ENCODE measurements around the gene TPX2.
"Not testable (repeated sequence)": the region's sequence is repeated elsewhere in the genome, so short reads cannot be mapped to it uniquely, and the experiment has no call there.

TPX2 gene

GRCh38 chr20:31827059-31827458 lies 88.0 kb downstream of the TPX2 start:
- TF ChIP-seq ZNF565 (CRISPR knock-in tag; conservative IDR thresholded peaks at IDR 0.05; ENCODE audit: low read depth) (no peak), TCF4 (CRISPR knock-in tag; IDR thresholded peaks at IDR 0.05; ENCODE audit: borderline replicate concordance) (no peak), ISL1 (CRISPR knock-in tag; IDR thresholded peaks at IDR 0.05) (no peak), ZNF70 (CRISPR knock-in tag; IDR thresholded peaks at IDR 0.05) (no peak), ZFP3 (CRISPR knock-in tag; IDR thresholded peaks at IDR 0.05) (no peak), ZNF8 (CRISPR knock-in tag; IDR thresholded peaks at IDR 0.05) (no peak), ZFP30 (CRISPR knock-in tag; IDR thresholded peaks at IDR 0.05) (no peak), PPARA (CRISPR knock-in tag; IDR thresholded peaks at IDR 0.05; ENCODE audit: borderline replicate concordance) (no peak), GLIS3 (CRISPR knock-in tag; IDR thresholded peaks at IDR 0.05) (no peak), ZC3H10 (CRISPR knock-in tag; IDR thresholded peaks at IDR 0.05) (no peak), BACH2 (CRISPR knock-in tag; IDR thresholded peaks at IDR 0.05; ENCODE audit: borderline replicate concordance) (no peak), POU6F1 (CRISPR knock-in tag; IDR thresholded peaks at IDR 0.05; ENCODE audit: borderline replicate concordance, low read depth) (no peak), CSDC2 (CRISPR knock-in tag; IDR thresholded peaks at IDR 0.05) (no peak), PATZ1 (CRISPR knock-in tag; IDR thresholded peaks at IDR 0.05; ENCODE audit: borderline replicate concordance) (no peak)
- TF ChIP-seq, protein P1, sequence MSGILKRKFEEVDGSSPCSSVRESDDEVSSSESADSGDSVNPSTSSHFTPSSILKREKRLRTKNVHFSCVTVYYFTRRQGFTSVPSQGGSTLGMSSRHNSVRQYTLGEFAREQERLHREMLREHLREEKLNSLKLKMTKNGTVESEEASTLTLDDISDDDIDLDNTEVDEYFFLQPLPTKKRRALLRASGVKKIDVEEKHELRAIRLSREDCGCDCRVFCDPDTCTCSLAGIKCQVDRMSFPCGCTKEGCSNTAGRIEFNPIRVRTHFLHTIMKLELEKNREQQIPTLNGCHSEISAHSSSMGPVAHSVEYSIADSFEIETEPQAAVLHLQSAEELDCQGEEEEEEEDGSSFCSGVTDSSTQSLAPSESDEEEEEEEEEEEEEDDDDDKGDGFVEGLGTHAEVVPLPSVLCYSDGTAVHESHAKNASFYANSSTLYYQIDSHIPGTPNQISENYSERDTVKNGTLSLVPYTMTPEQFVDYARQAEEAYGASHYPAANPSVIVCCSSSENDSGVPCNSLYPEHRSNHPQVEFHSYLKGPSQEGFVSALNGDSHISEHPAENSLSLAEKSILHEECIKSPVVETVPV (CRISPR knock-in tag; IDR thresholded peaks at IDR 0.05): no peak
- TF ChIP-seq, protein P2, sequence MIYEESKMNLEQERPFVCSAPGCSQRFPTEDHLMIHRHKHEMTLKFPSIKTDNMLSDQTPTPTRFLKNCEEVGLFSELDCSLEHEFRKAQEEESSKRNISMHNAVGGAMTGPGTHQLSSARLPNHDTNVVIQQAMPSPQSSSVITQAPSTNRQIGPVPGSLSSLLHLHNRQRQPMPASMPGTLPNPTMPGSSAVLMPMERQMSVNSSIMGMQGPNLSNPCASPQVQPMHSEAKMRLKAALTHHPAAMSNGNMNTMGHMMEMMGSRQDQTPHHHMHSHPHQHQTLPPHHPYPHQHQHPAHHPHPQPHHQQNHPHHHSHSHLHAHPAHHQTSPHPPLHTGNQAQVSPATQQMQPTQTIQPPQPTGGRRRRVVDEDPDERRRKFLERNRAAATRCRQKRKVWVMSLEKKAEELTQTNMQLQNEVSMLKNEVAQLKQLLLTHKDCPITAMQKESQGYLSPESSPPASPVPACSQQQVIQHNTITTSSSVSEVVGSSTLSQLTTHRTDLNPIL (CRISPR knock-in tag; IDR thresholded peaks at IDR 0.05; ENCODE audit: low read depth): no peak
- ATAC-seq: no peak

- not testable (repeated sequence) for ATAC-seq
Observed at GRCh38 chr20:31828016-31828415, 88.9 kb downstream of the TPX2 start.

DNA sequence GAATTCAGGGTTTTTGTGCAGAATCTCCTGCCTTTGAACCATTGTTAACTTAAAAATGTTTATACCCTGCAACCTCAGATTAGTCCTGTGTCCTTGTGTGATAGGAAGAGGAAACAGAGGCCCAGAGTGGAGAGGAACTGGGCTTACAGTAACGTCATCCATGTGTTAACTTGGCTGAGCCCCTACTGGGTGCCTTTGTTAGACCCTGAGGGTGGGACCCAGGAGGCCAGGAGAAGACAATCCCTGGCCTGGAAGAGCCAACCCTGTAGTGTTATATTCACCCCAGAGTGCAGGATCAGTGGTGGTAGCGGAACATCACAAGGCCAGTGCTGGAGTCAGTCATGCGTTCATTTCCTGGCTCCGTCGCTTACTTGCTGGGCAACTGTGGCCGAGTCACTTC lies 90.6 kb downstream of the TPX2 start:
- TF ChIP-seq TSHZ2 (CRISPR knock-in tag; IDR thresholded peaks at IDR 0.05): no peak
- no peak for TF ChIP-seq PPARA (CRISPR knock-in tag; IDR thresholded peaks at IDR 0.05; ENCODE audit: borderline replicate concordance)
- no peak for TF ChIP-seq OSR1 (CRISPR knock-in tag; IDR thresholded peaks at IDR 0.05)
- no peak for TF ChIP-seq RARB (CRISPR knock-in tag; IDR thresholded peaks at IDR 0.05)
- TF ChIP-seq ZNF70 (CRISPR knock-in tag; IDR thresholded peaks at IDR 0.05): no peak
- TF ChIP-seq ARNTL (CRISPR knock-in tag; IDR thresholded peaks at IDR 0.05; ENCODE audit: borderline replicate concordance, low read depth): no peak
- TF ChIP-seq ZFP30 (CRISPR knock-in tag; IDR thresholded peaks at IDR 0.05): no peak
- TF ChIP-seq ISL1 (CRISPR knock-in tag; IDR thresholded peaks at IDR 0.05): no peak
- TF ChIP-seq, protein P2 (CRISPR knock-in tag; IDR thresholded peaks at IDR 0.05; ENCODE audit: low read depth): no peak
- ATAC-seq: no peak
